Keratinocyte (primary cell): ENCODE results near the gene CDKN3. TPM values are rescaled to one million over a fixed set of nuclear protein-coding genes. Genes with fewer than 3 reads are reported as not detected.

Experiments
- DNase-seq: peaks from one replicate; pipeline ENCODE4 v3.0.0-alpha.2; 2011; ENCODE audit warnings: low read depth, missing footprints, low spot score
- FAIRE-seq: peaks from 2 replicates; lab custom pipeline; 2011; peaks lifted over from hg19 to GRCh38; lab: Jason Lieb, UNC
- H2AFZ ChIP-seq: 2 replicates; pipeline ENCODE4 v1.6.0; 2012; ENCODE audit warnings: low read length, control low read depth, inconsistent platforms; ENCODE audit not compliant: control insufficient read depth
- H3K27ac ChIP-seq: 2 replicates; pipeline ENCODE4 v1.5.1; 2011; ENCODE audit warnings: low read length; ENCODE audit not compliant: control insufficient read depth, insufficient read depth
- H3K27me3 ChIP-seq: 3 replicates; pipeline ENCODE4 v1.6.0; 2011; ENCODE audit warnings: low read length; ENCODE audit not compliant: control insufficient read depth, insufficient read depth; ENCODE audit errors: extremely low read depth
- H3K36me3 ChIP-seq, 2 experiments: 2 replicates in 1 of 2; 3 replicates in 1 of 2; pipeline ENCODE4 v1.5.1; 2011; ENCODE audit warnings: low read length in 2 of 2, mild to moderate bottlenecking in 1 of 2; ENCODE audit not compliant: control insufficient read depth in 2 of 2, insufficient read depth in 2 of 2; ENCODE audit errors: extremely low read depth in 1 of 2
- H3K4me1 ChIP-seq: 3 replicates; pipeline ENCODE4 v1.5.1; 2011; ENCODE audit warnings: low read length; ENCODE audit not compliant: control insufficient read depth, insufficient read depth; ENCODE audit errors: extremely low read depth
- H3K4me2 ChIP-seq: 3 replicates; pipeline ENCODE4 v1.6.0; 2011; ENCODE audit warnings: low read depth, low read length; ENCODE audit not compliant: control insufficient read depth, insufficient read depth; ENCODE audit errors: extremely low read depth
- H3K4me3 ChIP-seq, 3 experiments: fragments of 200-600 bp in 1 of 3; sonication (generic) in 1 of 3; 2 replicates in 2 of 3; 3 replicates in 1 of 3; pipeline ENCODE4 v1.5.1; 2011 to 2016; ENCODE audit warnings: low read length in 3 of 3, mild to moderate bottlenecking in 3 of 3, control low read depth in 2 of 3, inconsistent platforms in 1 of 3, low read depth in 1 of 3, mixed read lengths in 1 of 3, mixed run types in 1 of 3, moderate library complexity in 1 of 3; ENCODE audit not compliant: control insufficient read depth in 2 of 3, insufficient read depth in 2 of 3; ENCODE audit errors: extremely low read depth in 1 of 3
- H3K79me2 ChIP-seq: 2 replicates; pipeline ENCODE4 v1.6.0; 2012; ENCODE audit warnings: low read length; ENCODE audit not compliant: control insufficient read depth, insufficient read depth
- H3K9ac ChIP-seq: 3 replicates; pipeline ENCODE4 v1.6.0; 2011; ENCODE audit warnings: low read length; ENCODE audit not compliant: control insufficient read depth, insufficient read depth; ENCODE audit errors: extremely low read depth
- H3K9me1 ChIP-seq: 3 replicates; pipeline ENCODE4 v1.6.0; 2011; ENCODE audit warnings: low read length; ENCODE audit not compliant: control insufficient read depth, insufficient read depth; ENCODE audit errors: extremely low read depth
- H3K9me3 ChIP-seq: 2 replicates; pipeline ENCODE4 v1.5.1; 2012; ENCODE audit warnings: low read depth, low read length; ENCODE audit not compliant: control insufficient read depth
- H4K20me1 ChIP-seq: 3 replicates; pipeline ENCODE4 v1.6.0; 2011; ENCODE audit warnings: low read length; ENCODE audit not compliant: control insufficient read depth, insufficient read depth; ENCODE audit errors: extremely low read depth
- EZH2 ChIP-seq: IDR thresholded peaks from one replicate; pipeline ENCODE4 v1.6.1; 2012; ENCODE audit warnings: inconsistent platforms, mild to moderate bottlenecking, low read length, moderate library complexity
- dilution Hi-C: fragments of 300-500 bp; cut with MboI; formaldehyde crosslinking; loops from one replicate; pipeline ENCODE4 v1.7.0; 2020; ENCODE audit warnings: low sequenced_read_pairs; ENCODE audit not compliant: extremely low pct_ligation_motif_present
- polyA plus RNA-seq, 5 experiments: library from polyadenylated mRNA; depleted of rRNA in 3 of 5; stranded (reverse) in 3 of 5; stranded (forward) in 1 of 5; unstranded in 1 of 5; fragments of >200 nt; gene quantifications; 1 replicate in 1 of 5; 2 replicates in 3 of 5; 3 replicates in 1 of 5; pipeline versions ENCODE4 v1.2.1 to v1.2.3, GENCODE V29; 2011 to 2012; ENCODE audit warnings: missing spikeins in 2 of 5, low read depth in 1 of 5, low replicate concordance in 1 of 5
- TF ChIP-seq, protein P1 (sequence below), 3 experiments: IDR thresholded peaks in 1 of 3; conservative IDR thresholded peaks in 1 of 3; optimal IDR thresholded peaks in 1 of 3; 2 replicates in 2 of 3; 3 replicates in 1 of 3; pipeline versions ENCODE3 to v1.5.1; 2011; ENCODE audit warnings: low read length in 3 of 3, mild to moderate bottlenecking in 3 of 3, moderate library complexity in 2 of 3, control low read depth in 1 of 3, inconsistent platforms in 1 of 3; ENCODE audit not compliant: insufficient read depth in 2 of 3; ENCODE audit errors: extremely low read depth in 1 of 3

The CDKN3 gene
- polyA plus RNA-seq, 1 donor (not counting 4 experiments of a cell fraction or from before 2014, with no cell fraction given): 51.6 TPM

DNA sequence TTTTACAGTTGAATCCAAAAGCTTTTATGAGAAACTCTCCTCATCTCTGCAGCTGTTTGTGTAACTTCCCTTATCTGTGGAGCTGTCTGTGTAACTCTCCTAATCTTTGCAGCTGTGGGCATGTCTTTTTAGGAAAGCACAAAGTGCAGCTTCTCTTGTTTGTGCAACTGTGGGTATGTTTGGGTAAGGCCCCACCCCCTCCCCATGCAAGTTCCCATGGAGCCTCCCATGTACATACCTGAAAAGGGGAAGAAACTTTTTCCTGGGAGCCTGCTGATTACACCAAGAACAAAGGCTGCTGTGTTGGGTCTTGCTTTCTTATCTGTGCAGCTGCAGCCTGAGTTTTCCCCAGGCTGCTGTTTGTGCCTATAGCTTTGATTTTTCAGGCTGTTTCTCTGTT is 42.7 kb upstream of the CDKN3 start:
- Histone ChIP-seq H3K9me1 (no peaks in the 10 kb centered on the region), H3K36me3 (no peaks in the 10 kb centered on the region), H3K9ac (no peak overlapping the region), H4K20me1 (no peaks in the 10 kb centered on the region), H3K27me3 (no peaks in the 10 kb centered on the region), H3K27ac (no peak overlapping the region), H3K4me3 (no peak overlapping the region), H3K4me1 (peaks cover 10% of the 10 kb centered on the region), H3K9me3 (peaks cover 3% of the 10 kb centered on the region), H3K79me2 (no peaks in the 10 kb centered on the region), H2AFZ (no peak overlapping the region), H3K4me2 (no peak overlapping the region)
- TF ChIP-seq EZH2: no peak
- TF ChIP-seq, protein P1, sequence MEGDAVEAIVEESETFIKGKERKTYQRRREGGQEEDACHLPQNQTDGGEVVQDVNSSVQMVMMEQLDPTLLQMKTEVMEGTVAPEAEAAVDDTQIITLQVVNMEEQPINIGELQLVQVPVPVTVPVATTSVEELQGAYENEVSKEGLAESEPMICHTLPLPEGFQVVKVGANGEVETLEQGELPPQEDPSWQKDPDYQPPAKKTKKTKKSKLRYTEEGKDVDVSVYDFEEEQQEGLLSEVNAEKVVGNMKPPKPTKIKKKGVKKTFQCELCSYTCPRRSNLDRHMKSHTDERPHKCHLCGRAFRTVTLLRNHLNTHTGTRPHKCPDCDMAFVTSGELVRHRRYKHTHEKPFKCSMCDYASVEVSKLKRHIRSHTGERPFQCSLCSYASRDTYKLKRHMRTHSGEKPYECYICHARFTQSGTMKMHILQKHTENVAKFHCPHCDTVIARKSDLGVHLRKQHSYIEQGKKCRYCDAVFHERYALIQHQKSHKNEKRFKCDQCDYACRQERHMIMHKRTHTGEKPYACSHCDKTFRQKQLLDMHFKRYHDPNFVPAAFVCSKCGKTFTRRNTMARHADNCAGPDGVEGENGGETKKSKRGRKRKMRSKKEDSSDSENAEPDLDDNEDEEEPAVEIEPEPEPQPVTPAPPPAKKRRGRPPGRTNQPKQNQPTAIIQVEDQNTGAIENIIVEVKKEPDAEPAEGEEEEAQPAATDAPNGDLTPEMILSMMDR (optimal IDR thresholded peaks at IDR 0.05 in 1 of 3, IDR thresholded peaks at IDR 0.05 in 1 of 3, conservative IDR thresholded peaks at IDR 0.05 in 1 of 3; ENCODE audit: extremely low read depth in 1 of 3, insufficient read depth in 2 of 3, low read length in 3 of 3): no peak
- DNase-seq (no peak), FAIRE-seq (no peak)
- dilution Hi-C loops: no loop called here

GRCh38 chr14:54354968-54355641 is 41.7 kb upstream of the CDKN3 start:
- TF ChIP-seq, protein P1 (optimal IDR thresholded peaks at IDR 0.05 in 1 of 3, IDR thresholded peaks at IDR 0.05 in 1 of 3, conservative IDR thresholded peaks at IDR 0.05 in 1 of 3; ENCODE audit: extremely low read depth in 1 of 3, insufficient read depth in 2 of 3, low read length in 3 of 3): no peak
- no peak for TF ChIP-seq EZH2
- Histone ChIP-seq H3K4me2 (no peak overlapping the region), H3K27me3 (no peaks in the 10 kb centered on the region), H3K9ac (no peak overlapping the region), H3K36me3 (no peaks in the 10 kb centered on the region), H3K79me2 (no peaks in the 10 kb centered on the region), H3K27ac (no peak overlapping the region), H3K4me1 (peaks cover 10% of the 10 kb centered on the region), H3K9me3 (peaks cover 3% of the 10 kb centered on the region), H2AFZ (no peak overlapping the region), H4K20me1 (no peaks in the 10 kb centered on the region), H3K4me3 (no peak overlapping the region), H3K9me1 (no peaks in the 10 kb centered on the region)
- FAIRE-seq (no peak), DNase-seq (no peak)
- dilution Hi-C loops: no loop called here
